ENCODE data around the gene SAMD4A.

GRCh38 chr14:54834727-54835126 is 267.8 kb downstream of the SAMD4A start:
- TF ChIP-seq USF2 (IDR thresholded peaks at IDR 0.05; ENCODE audit: low read depth, low read length) (no peak), MXI1 (IDR thresholded peaks at IDR 0.05; ENCODE audit: borderline replicate concordance, low read depth, low read length) (no peak), POLR2A (IDR thresholded peaks at IDR 0.05; ENCODE audit: low read depth, low read length) (no peak), CTCF (conservative IDR thresholded peaks at IDR 0.05; ENCODE audit: low read depth, low read length) (no peak), ELK1 (IDR thresholded peaks at IDR 0.05; ENCODE audit: borderline replicate concordance, low read depth, low read length) (no peak), CEBPB (IDR thresholded peaks at IDR 0.05; ENCODE audit: low read depth, low read length) (no peak), BHLHE40 (IDR thresholded peaks at IDR 0.05; ENCODE audit: low read depth, low read length) (no peak), SMC3 (IDR thresholded peaks at IDR 0.05; ENCODE audit: low read depth, low read length) (no peak), RAD21 (IDR thresholded peaks at IDR 0.05; ENCODE audit: low read length) (no peak), MAFK (IDR thresholded peaks at IDR 0.05; ENCODE audit: low read depth, low read length) (no peak), RFX5 (IDR thresholded peaks at IDR 0.05; ENCODE audit: low read depth, low read length) (no peak)
